ENCODE data around the gene DENND10.
"Not testable (repeated sequence)": the region's sequence is repeated elsewhere in the genome, so short reads cannot be mapped to it uniquely, and the experiment has no call there.

DENND10 gene

GRCh38 chr10:119133949-119134348 lies 30.0 kb downstream of the DENND10 start:
- no peak for ATAC-seq

- no peak for ATAC-seq
These were observed 31.6 kb downstream of the DENND10 start for GRCh38 chr10:119135513-119135881.

- no peak for ATAC-seq
These were observed 32.2 kb downstream of the DENND10 start for GRCh38 chr10:119136084-119136483.

GRCh38 chr10:119137878-119138277 lies 34.0 kb downstream of the DENND10 start:
- not testable (repeated sequence) for ATAC-seq

GRCh38 chr10:119138346-119139306 lies 34.7 kb downstream of the DENND10 start:
- no peak for ATAC-seq

GRCh38 chr10:119139464-119140067 lies 35.7 kb downstream of the DENND10 start:
- ATAC-seq: peak; percentile 71 to 75

GRCh38 chr10:119140603-119141245 lies 36.8 kb downstream of the DENND10 start:
- no peak for ATAC-seq

GRCh38 chr10:119143657-119144056 lies 39.7 kb downstream of the DENND10 start:
- no peak for ATAC-seq

- ATAC-seq: no peak
These were observed 45.2 kb downstream of the DENND10 start for GRCh38 chr10:119149157-119149556.

GRCh38 chr10:119149729-119150128 lies 45.8 kb downstream of the DENND10 start:
- no peak for ATAC-seq

- ATAC-seq: not testable (repeated sequence)
These were observed 47.7 kb downstream of the DENND10 start for GRCh38 chr10:119151601-119152000.

GRCh38 chr10:119153041-119153440 lies 49.1 kb downstream of the DENND10 start:
- ATAC-seq: no peak

- ATAC-seq: no peak
These were observed 49.7 kb downstream of the DENND10 start for GRCh38 chr10:119153661-119154060.

- no peak for ATAC-seq
These were observed 55.4 kb downstream of the DENND10 start for GRCh38 chr10:119159332-119159731.

- ATAC-seq: no peak
These were observed 58.0 kb downstream of the DENND10 start for GRCh38 chr10:119161680-119162451.

GRCh38 chr10:119162452-119163092 lies 58.7 kb downstream of the DENND10 start:
- no peak for ATAC-seq

GRCh38 chr10:119165171-119166117 lies 61.5 kb downstream of the DENND10 start, which contains the start of gene SFXN4:
TSS of gene SFXN4 (minus strand) at chr10:119165714. CDS start at chr10:119165647, 67 bp downstream.
- peak; percentile 90 to 93 for ATAC-seq

GRCh38 chr10:119166118-119166500 lies 62.2 kb downstream of the DENND10 start:
- peak in 1 of 2 donors; percentile 2 for ATAC-seq

- ATAC-seq: no peak
These were observed 62.7 kb downstream of the DENND10 start for GRCh38 chr10:119166564-119166963.

GRCh38 chr10:119167041-119167440 lies 63.1 kb downstream of the DENND10 start:
- no peak for ATAC-seq

- ATAC-seq: no peak
These were observed 70.2 kb downstream of the DENND10 start for GRCh38 chr10:119174109-119174508.
